ENCODE measurements around the gene ATR. TPM values are rescaled to one million over a fixed set of nuclear protein-coding genes. Genes with fewer than 3 reads are reported as not detected.

ATR gene
- total and polyA plus RNA-seq, 2 experiments from 2014 or later, result 5.0 to 15.7 TPM

DNA sequence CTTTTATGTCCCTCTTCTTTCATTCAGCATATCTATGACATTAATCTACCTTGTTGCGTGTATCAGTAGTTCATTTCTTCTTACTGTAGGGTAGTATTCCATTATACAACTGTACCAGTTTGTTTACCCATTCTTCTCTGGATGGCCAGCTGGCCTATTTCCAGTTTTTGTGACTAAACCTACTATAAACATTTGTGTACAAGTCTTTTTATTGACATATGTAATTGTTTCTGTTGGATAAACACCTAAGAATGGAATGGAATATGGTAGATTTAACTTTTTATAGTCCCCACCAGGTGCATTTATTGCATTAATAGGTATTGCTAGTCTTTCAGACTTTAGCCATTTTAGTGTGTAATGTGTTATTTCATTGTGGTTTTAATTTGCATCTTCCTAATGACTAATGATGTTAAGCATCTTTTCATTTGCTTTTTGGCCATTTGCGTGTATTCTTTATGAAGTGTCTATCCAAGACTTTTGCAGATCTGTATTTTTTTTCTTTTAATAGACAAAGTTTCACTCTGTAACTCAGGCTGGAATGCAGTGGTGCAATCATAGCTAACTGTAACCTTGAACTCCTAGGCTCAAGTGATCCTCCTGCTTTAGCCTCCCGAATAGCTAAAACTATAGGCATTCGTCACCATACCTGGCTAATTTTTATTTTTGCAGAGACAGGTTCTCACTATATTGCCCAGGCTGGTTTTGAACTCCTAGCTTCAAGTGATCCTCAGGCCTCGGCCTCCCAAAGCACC, 88.8 kb downstream of the ATR start:
- no peaks in the 10 kb centered on the region for H3K9me3 ChIP-seq (ENCODE audit: low read depth)

DNA sequence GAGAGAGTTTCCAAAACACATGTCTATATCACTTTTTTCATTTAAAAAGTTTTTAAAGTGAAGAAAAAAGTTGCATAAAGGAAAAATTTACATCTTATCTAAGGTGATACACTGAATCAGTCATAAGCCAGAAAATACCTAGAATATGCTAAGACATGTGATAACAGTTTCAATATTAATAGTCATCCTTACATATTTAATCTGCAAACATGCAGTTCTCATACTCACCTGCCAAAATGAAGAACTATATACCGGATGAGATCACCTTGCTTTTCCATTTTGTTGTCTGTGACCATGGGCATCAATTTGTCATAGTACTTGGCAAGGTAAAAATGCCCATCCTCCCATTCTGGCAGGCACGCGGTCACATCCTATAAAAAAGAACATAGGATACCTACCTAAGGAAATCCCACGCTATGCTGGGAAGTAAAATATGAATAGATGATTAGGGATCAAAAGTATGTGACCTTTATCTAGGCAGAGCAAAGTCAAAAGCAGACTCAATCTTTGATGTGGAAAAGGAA, 93.6 kb downstream of the ATR start:
- DNase-seq (ENCODE audit: low read depth in 1 of 2, low spot score in 1 of 2), result no peak
- H3K4me1 ChIP-seq (ENCODE audit: low read depth), result no peaks in the 10 kb centered on the region
- H3K4me3 ChIP-seq, result no peak overlapping the region
- H3K27me3 ChIP-seq, result no peaks in the 10 kb centered on the region
- TF ChIP-seq, protein P1, sequence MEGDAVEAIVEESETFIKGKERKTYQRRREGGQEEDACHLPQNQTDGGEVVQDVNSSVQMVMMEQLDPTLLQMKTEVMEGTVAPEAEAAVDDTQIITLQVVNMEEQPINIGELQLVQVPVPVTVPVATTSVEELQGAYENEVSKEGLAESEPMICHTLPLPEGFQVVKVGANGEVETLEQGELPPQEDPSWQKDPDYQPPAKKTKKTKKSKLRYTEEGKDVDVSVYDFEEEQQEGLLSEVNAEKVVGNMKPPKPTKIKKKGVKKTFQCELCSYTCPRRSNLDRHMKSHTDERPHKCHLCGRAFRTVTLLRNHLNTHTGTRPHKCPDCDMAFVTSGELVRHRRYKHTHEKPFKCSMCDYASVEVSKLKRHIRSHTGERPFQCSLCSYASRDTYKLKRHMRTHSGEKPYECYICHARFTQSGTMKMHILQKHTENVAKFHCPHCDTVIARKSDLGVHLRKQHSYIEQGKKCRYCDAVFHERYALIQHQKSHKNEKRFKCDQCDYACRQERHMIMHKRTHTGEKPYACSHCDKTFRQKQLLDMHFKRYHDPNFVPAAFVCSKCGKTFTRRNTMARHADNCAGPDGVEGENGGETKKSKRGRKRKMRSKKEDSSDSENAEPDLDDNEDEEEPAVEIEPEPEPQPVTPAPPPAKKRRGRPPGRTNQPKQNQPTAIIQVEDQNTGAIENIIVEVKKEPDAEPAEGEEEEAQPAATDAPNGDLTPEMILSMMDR (IDR thresholded peaks at IDR 0.05; ENCODE audit: low read depth, low read length), result no peak
- H3K9me3 ChIP-seq (ENCODE audit: low read depth), result peaks cover 3% of the 10 kb centered on the region
- peaks cover 19% of the 10 kb centered on the region for H3K36me3 ChIP-seq
- no peak overlapping the region for H3K27ac ChIP-seq

More for the DNA sequence above, 88.8 kb downstream of the ATR start:
- no peak overlapping the region for H3K4me3 ChIP-seq
- H3K4me1 ChIP-seq (ENCODE audit: low read depth), result no peaks in the 10 kb centered on the region
- H3K27me3 ChIP-seq, result no peaks in the 10 kb centered on the region
- H3K36me3 ChIP-seq, result peaks cover 24% of the 10 kb centered on the region
- no peak overlapping the region for H3K27ac ChIP-seq
- no peak for DNase-seq (ENCODE audit: low read depth in 1 of 2, low spot score in 1 of 2)
- TF ChIP-seq, protein P1 (IDR thresholded peaks at IDR 0.05; ENCODE audit: low read depth, low read length), result no peak

DNA sequence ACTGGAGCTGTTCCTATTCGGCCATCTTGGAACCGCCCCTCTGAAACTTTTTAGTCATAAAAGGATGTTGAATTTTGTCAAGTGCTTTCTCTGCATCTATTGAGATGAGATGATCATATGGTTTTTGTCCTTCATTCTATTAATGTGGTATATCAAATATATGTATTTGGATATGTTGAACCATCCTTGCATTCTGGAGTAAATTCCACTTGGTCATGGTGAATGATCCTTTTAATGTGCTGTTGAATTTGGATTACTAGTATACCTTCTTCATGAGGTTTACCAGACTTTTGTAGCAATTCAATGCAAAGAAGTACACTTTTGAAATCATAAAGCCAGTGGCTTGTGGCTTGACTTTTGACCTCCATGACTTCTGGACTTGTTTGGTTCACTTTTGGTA, 97.3 kb downstream of the ATR start:
- TF ChIP-seq, protein P1 (IDR thresholded peaks at IDR 0.05; ENCODE audit: low read depth, low read length), result no peak
- Histone ChIP-seq H3K27ac (no peak overlapping the region), H3K4me1 (ENCODE audit: low read depth) (no peaks in the 10 kb centered on the region), H3K9me3 (ENCODE audit: low read depth) (peaks cover 3% of the 10 kb centered on the region), H3K27me3 (no peaks in the 10 kb centered on the region), H3K4me3 (no peak overlapping the region), H3K36me3 (peaks cover 10% of the 10 kb centered on the region)
- DNase-seq (ENCODE audit: low read depth in 1 of 2, low spot score in 1 of 2), result no peak

DNA sequence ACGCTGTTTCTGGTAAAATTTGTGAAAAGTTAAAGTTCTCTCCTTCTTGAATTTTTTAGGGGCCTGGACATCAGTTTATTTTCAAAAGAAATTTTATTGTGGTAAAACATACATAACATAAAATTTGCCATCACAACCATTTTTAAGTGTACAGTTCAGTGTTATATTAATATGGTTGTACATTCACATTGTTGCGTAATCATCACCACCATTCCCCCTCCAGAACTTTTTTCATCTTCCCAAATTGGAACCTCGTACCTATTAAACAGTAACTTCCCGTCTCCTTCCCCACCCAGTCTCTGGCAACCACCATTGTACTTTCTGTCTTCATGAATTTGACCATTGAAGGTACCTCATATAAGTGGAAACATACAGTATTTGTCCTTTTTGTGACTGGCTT, 107.7 kb downstream of the ATR start:
- no peak for DNase-seq (ENCODE audit: low read depth in 1 of 2, low spot score in 1 of 2)
- Histone ChIP-seq H3K4me3 (no peak overlapping the region), H3K27ac (no peak overlapping the region), H3K4me1 (ENCODE audit: low read depth) (no peaks in the 10 kb centered on the region), H3K36me3 (peaks cover 4% of the 10 kb centered on the region), H3K9me3 (ENCODE audit: low read depth) (no peaks in the 10 kb centered on the region), H3K27me3 (no peaks in the 10 kb centered on the region)
- TF ChIP-seq, protein P1 (IDR thresholded peaks at IDR 0.05; ENCODE audit: low read depth, low read length), result no peak

DNA sequence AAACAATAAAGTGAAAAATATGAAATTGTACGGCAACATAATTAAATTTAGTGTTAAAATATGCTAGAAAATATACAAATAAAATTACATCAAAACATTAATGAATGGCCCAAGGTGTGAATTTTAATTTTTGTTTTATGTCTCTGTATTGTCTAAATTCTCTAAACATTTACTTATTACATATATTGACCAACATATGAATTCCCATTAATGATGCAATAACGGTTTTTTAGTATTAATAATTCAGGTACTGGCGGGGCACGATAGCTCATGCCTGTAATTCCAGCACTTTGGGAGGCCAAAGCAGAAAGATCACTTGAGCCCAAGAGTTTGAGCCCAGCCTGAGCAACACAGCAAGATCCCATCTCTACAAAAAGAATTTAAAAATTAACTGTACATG, 110.1 kb downstream of the ATR start:
- Histone ChIP-seq H3K36me3 (peaks cover 4% of the 10 kb centered on the region), H3K27ac (no peak overlapping the region), H3K9me3 (ENCODE audit: low read depth) (no peaks in the 10 kb centered on the region), H3K4me1 (ENCODE audit: low read depth) (no peaks in the 10 kb centered on the region), H3K4me3 (no peak overlapping the region), H3K27me3 (no peaks in the 10 kb centered on the region)
- TF ChIP-seq, protein P1 (IDR thresholded peaks at IDR 0.05; ENCODE audit: low read depth, low read length), result no peak
- DNase-seq (ENCODE audit: low read depth in 1 of 2, low spot score in 1 of 2), result no peak

Measured in cardiac muscle cell (in vitro differentiated cells and primary cell).